Keratinocyte (primary cell): ENCODE results near the gene ITIH4. TPM values are rescaled to one million over a fixed set of nuclear protein-coding genes. Genes with fewer than 3 reads are reported as not detected.

Source experiments
- DNase-seq: peaks from one replicate; pipeline ENCODE4 v3.0.0-alpha.2; 2011; ENCODE audit warnings: low read depth, missing footprints, low spot score
- FAIRE-seq: peaks from 2 replicates; lab custom pipeline; 2011; peaks lifted over from hg19 to GRCh38; lab: Jason Lieb, UNC
- H2AFZ ChIP-seq: 2 replicates; pipeline ENCODE4 v1.6.0; 2012; ENCODE audit warnings: low read length, control low read depth, inconsistent platforms; ENCODE audit not compliant: control insufficient read depth
- H3K27ac ChIP-seq: 2 replicates; pipeline ENCODE4 v1.5.1; 2011; ENCODE audit warnings: low read length; ENCODE audit not compliant: control insufficient read depth, insufficient read depth
- H3K27me3 ChIP-seq: 3 replicates; pipeline ENCODE4 v1.6.0; 2011; ENCODE audit warnings: low read length; ENCODE audit not compliant: control insufficient read depth, insufficient read depth; ENCODE audit errors: extremely low read depth
- H3K36me3 ChIP-seq, 2 experiments: 2 replicates in 1 of 2; 3 replicates in 1 of 2; pipeline ENCODE4 v1.5.1; 2011; ENCODE audit warnings: low read length in 2 of 2, mild to moderate bottlenecking in 1 of 2; ENCODE audit not compliant: control insufficient read depth in 2 of 2, insufficient read depth in 2 of 2; ENCODE audit errors: extremely low read depth in 1 of 2
- H3K4me1 ChIP-seq: 3 replicates; pipeline ENCODE4 v1.5.1; 2011; ENCODE audit warnings: low read length; ENCODE audit not compliant: control insufficient read depth, insufficient read depth; ENCODE audit errors: extremely low read depth
- H3K4me2 ChIP-seq: 3 replicates; pipeline ENCODE4 v1.6.0; 2011; ENCODE audit warnings: low read depth, low read length; ENCODE audit not compliant: control insufficient read depth, insufficient read depth; ENCODE audit errors: extremely low read depth
- H3K4me3 ChIP-seq, 3 experiments: fragments of 200-600 bp in 1 of 3; sonication (generic) in 1 of 3; 2 replicates in 2 of 3; 3 replicates in 1 of 3; pipeline ENCODE4 v1.5.1; 2011 to 2016; ENCODE audit warnings: low read length in 3 of 3, mild to moderate bottlenecking in 3 of 3, control low read depth in 2 of 3, inconsistent platforms in 1 of 3, low read depth in 1 of 3, mixed read lengths in 1 of 3, mixed run types in 1 of 3, moderate library complexity in 1 of 3; ENCODE audit not compliant: control insufficient read depth in 2 of 3, insufficient read depth in 2 of 3; ENCODE audit errors: extremely low read depth in 1 of 3
- H3K79me2 ChIP-seq: 2 replicates; pipeline ENCODE4 v1.6.0; 2012; ENCODE audit warnings: low read length; ENCODE audit not compliant: control insufficient read depth, insufficient read depth
- H3K9ac ChIP-seq: 3 replicates; pipeline ENCODE4 v1.6.0; 2011; ENCODE audit warnings: low read length; ENCODE audit not compliant: control insufficient read depth, insufficient read depth; ENCODE audit errors: extremely low read depth
- H3K9me1 ChIP-seq: 3 replicates; pipeline ENCODE4 v1.6.0; 2011; ENCODE audit warnings: low read length; ENCODE audit not compliant: control insufficient read depth, insufficient read depth; ENCODE audit errors: extremely low read depth
- H3K9me3 ChIP-seq: 2 replicates; pipeline ENCODE4 v1.5.1; 2012; ENCODE audit warnings: low read depth, low read length; ENCODE audit not compliant: control insufficient read depth
- H4K20me1 ChIP-seq: 3 replicates; pipeline ENCODE4 v1.6.0; 2011; ENCODE audit warnings: low read length; ENCODE audit not compliant: control insufficient read depth, insufficient read depth; ENCODE audit errors: extremely low read depth
- EZH2 ChIP-seq: IDR thresholded peaks from one replicate; pipeline ENCODE4 v1.6.1; 2012; ENCODE audit warnings: inconsistent platforms, mild to moderate bottlenecking, low read length, moderate library complexity
- dilution Hi-C: fragments of 300-500 bp; cut with MboI; formaldehyde crosslinking; loops from one replicate; pipeline ENCODE4 v1.7.0; 2020; ENCODE audit warnings: low sequenced_read_pairs; ENCODE audit not compliant: extremely low pct_ligation_motif_present
- polyA plus RNA-seq, 5 experiments: library from polyadenylated mRNA; depleted of rRNA in 3 of 5; stranded (reverse) in 3 of 5; stranded (forward) in 1 of 5; unstranded in 1 of 5; fragments of >200 nt; gene quantifications; 1 replicate in 1 of 5; 2 replicates in 3 of 5; 3 replicates in 1 of 5; pipeline versions ENCODE4 v1.2.1 to v1.2.3, GENCODE V29; 2011 to 2012; ENCODE audit warnings: missing spikeins in 2 of 5, low read depth in 1 of 5, low replicate concordance in 1 of 5
- TF ChIP-seq, protein P1 (sequence below), 3 experiments: IDR thresholded peaks in 1 of 3; conservative IDR thresholded peaks in 1 of 3; optimal IDR thresholded peaks in 1 of 3; 2 replicates in 2 of 3; 3 replicates in 1 of 3; pipeline versions ENCODE3 to v1.5.1; 2011; ENCODE audit warnings: low read length in 3 of 3, mild to moderate bottlenecking in 3 of 3, moderate library complexity in 2 of 3, control low read depth in 1 of 3, inconsistent platforms in 1 of 3; ENCODE audit not compliant: insufficient read depth in 2 of 3; ENCODE audit errors: extremely low read depth in 1 of 3

Gene ITIH4
- polyA plus RNA-seq, 1 donor (not counting 4 experiments of a cell fraction or from before 2014, with no cell fraction given), result 1.4 TPM

DNA sequence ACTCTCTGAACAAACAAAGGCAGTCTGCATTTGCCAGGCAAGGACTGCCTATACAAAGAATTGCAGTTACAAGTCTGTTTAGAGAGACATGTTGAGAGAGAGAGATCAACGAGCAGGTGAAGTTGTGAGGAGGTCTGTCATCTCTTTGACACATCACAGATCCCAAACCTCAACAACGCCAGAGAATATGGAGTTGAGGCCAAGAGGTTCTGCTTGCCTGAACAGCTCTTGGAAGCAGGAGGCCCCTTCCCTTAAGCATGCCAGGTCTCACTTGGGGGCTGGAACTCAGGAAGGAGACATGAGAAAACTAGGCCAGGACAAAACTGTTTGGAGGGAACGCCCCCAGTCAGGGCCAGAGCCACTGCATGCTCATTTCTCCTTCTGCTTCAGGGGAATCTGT lies 26.7 kb upstream of the ITIH4 start:
- Histone ChIP-seq H3K9me3 (no peaks in the 10 kb centered on the region), H3K9ac (no peak overlapping the region), H3K4me2 (no peak overlapping the region), H4K20me1 (no peaks in the 10 kb centered on the region), H3K79me2 (no peaks in the 10 kb centered on the region), H3K36me3 (peaks cover 6 to 11% of the 10 kb centered on the region in 2 experiments), H3K27ac (no peak overlapping the region), H3K9me1 (no peaks in the 10 kb centered on the region), H2AFZ (no peak overlapping the region), H3K4me1 (no peaks in the 10 kb centered on the region), H3K27me3 (no peaks in the 10 kb centered on the region), H3K4me3 (no peak overlapping the region)
- dilution Hi-C loops, result no loop called here
- no peak for FAIRE-seq
- TF ChIP-seq, protein P1, sequence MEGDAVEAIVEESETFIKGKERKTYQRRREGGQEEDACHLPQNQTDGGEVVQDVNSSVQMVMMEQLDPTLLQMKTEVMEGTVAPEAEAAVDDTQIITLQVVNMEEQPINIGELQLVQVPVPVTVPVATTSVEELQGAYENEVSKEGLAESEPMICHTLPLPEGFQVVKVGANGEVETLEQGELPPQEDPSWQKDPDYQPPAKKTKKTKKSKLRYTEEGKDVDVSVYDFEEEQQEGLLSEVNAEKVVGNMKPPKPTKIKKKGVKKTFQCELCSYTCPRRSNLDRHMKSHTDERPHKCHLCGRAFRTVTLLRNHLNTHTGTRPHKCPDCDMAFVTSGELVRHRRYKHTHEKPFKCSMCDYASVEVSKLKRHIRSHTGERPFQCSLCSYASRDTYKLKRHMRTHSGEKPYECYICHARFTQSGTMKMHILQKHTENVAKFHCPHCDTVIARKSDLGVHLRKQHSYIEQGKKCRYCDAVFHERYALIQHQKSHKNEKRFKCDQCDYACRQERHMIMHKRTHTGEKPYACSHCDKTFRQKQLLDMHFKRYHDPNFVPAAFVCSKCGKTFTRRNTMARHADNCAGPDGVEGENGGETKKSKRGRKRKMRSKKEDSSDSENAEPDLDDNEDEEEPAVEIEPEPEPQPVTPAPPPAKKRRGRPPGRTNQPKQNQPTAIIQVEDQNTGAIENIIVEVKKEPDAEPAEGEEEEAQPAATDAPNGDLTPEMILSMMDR (optimal IDR thresholded peaks at IDR 0.05 in 1 of 3, IDR thresholded peaks at IDR 0.05 in 1 of 3, conservative IDR thresholded peaks at IDR 0.05 in 1 of 3; ENCODE audit: extremely low read depth in 1 of 3, insufficient read depth in 2 of 3, low read length in 3 of 3), result no peak
- TF ChIP-seq EZH2, result no peak
- no peak for DNase-seq

DNA sequence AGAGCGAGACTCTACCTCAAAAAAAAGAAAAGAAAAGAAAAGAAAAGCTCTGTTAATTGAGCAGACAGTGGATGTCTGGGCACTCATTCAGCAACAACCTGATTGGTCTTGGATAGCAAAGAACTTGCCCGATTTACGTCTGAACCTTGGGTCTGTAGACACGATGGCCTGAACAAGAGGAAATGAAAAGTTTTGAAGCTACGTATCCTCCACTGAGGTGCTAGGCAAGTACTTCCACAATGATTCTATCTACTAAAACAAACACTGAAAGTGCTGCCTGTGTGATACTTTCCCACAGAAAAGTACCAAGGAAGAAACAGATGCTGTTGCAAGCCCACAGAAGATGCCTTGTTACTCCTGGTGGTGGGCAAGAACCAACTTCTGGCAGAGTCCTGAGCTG lies 26.2 kb upstream of the ITIH4 start:
- Histone ChIP-seq H3K9ac (no peak overlapping the region), H3K4me3 (no peak overlapping the region), H3K79me2 (no peaks in the 10 kb centered on the region), H4K20me1 (no peaks in the 10 kb centered on the region), H2AFZ (no peak overlapping the region), H3K4me1 (no peaks in the 10 kb centered on the region), H3K9me1 (no peaks in the 10 kb centered on the region), H3K27ac (no peak overlapping the region), H3K36me3 (peaks cover 8 to 11% of the 10 kb centered on the region in 2 experiments), H3K9me3 (no peaks in the 10 kb centered on the region), H3K27me3 (no peaks in the 10 kb centered on the region), H3K4me2 (no peak overlapping the region)
- TF ChIP-seq, protein P1 (optimal IDR thresholded peaks at IDR 0.05 in 1 of 3, IDR thresholded peaks at IDR 0.05 in 1 of 3, conservative IDR thresholded peaks at IDR 0.05 in 1 of 3; ENCODE audit: extremely low read depth in 1 of 3, insufficient read depth in 2 of 3, low read length in 3 of 3), result no peak
- no peak for TF ChIP-seq EZH2
- dilution Hi-C loops, result no loop called here
- FAIRE-seq (no peak), DNase-seq (no peak)
